Testis (tissue), 3 donors: Measurements from ENCODE around the gene FHAD1. TPM values are rescaled to one million over a fixed set of nuclear protein-coding genes. Genes with fewer than 3 reads are reported as not detected.
"Not testable (repeated sequence)": the region's sequence is repeated elsewhere in the genome, so short reads cannot be mapped to it uniquely, and the experiment has no call there.

ENCODE experiments used
- DNase-seq: peaks from one replicate; pipeline ENCODE4 v3.0.0-alpha.2; 2019
- H3K27ac ChIP-seq, 2 donors: fragments of 200-600 bp; sonication (generic); one replicate each; pipeline ENCODE4 v1.5.1; 2019
- H3K27me3 ChIP-seq: fragments of 200-600 bp; sonication (generic); one replicate; pipeline ENCODE4 v1.5.1; 2019
- H3K36me3 ChIP-seq: fragments of 200-600 bp; sonication (generic); one replicate; pipeline ENCODE4 v1.5.1; 2017; ENCODE audit warnings: low read depth; ENCODE audit errors: missing control alignments
- H3K4me1 ChIP-seq: fragments of 200-600 bp; sonication (generic); one replicate; pipeline ENCODE4 v1.5.1; 2019
- H3K4me3 ChIP-seq, 2 donors: fragments of 200-600 bp; sonication (generic); one replicate each; pipeline ENCODE4 v1.5.1; 2017 to 2019
- H3K9me3 ChIP-seq: fragments of 200-600 bp; sonication (generic); one replicate; pipeline ENCODE4 v1.5.1; 2017
- CTCF ChIP-seq, 3 experiments: fragments of 450-650 bp in 2 of 3; fragments of 200-600 bp in 1 of 3; sonication (generic) in 1 of 3; IDR thresholded peaks; one replicate each; pipeline ENCODE4 v1.5.1; 2016 to 2019; ENCODE audit warnings: antibody characterized with exemption in 3 of 3, mild to moderate bottlenecking in 2 of 3, moderate library complexity in 1 of 3
- POLR2A ChIP-seq: fragments of 450-650 bp; IDR thresholded peaks from one replicate; pipeline ENCODE4 v1.6.1; 2017; ENCODE audit warnings: antibody characterized with exemption, mild to moderate bottlenecking, moderate library complexity
- WGBS, 2 donors: methylation state at CpG; one replicate each; pipeline ENCODE4 v1.1.5; 2018; 5-methylcytosine and 5-hydroxymethylcytosine counted together
- intact Hi-C: fragments of 100-400 bp; cut with DNase I; formaldehyde crosslinking; loops from one replicate; pipeline ENCODE4 v1.15.1; 2023; ENCODE audit warnings: low total_unique reads
- polyA plus RNA-seq: library from polyadenylated mRNA; stranded (reverse); fragments of 350-450 nt; fragmentation: Illumina TruSeq; extraction: RNeasy Lipid Tissue Mini Kit (QIAGEN cat#74804); gene quantifications from one replicate; pipeline ENCODE4 v1.2.3, GENCODE V29; 2014; ENCODE audit warnings: low read depth, low replicate concordance; ENCODE audit not compliant: insufficient read depth
- total RNA-seq, 2 donors: library from RNA; depleted of rRNA; stranded (reverse); fragments of >200 nt; gene quantifications; one replicate each; pipeline ENCODE4 v1.2.3, GENCODE V29; 2016

The FHAD1 gene
- total and polyA plus RNA-seq, 3 donors from 2014 or later = 22.0 to 73.3 (median 59.0) TPM

GRCh38 chr1:15427280-15427666 is 180.2 kb downstream of the FHAD1 start:
- Histone ChIP-seq H3K4me1 (peaks cover 39% of the 10 kb centered on the region), H3K27ac (peak overlapping the region; percentile 24 to 41), H3K4me3 (no peak overlapping the region), H3K27me3 (no peaks in the 10 kb centered on the region), H3K36me3 (no peaks in the 10 kb centered on the region), H3K9me3 (no peaks in the 10 kb centered on the region)
- intact Hi-C loops = loop anchor here (5.0 kb wide), 1 partner anchor 100 kb away; no protein-coding TSS in a partner anchor
- TF ChIP-seq CTCF (IDR thresholded peaks at IDR 0.05) (no peak), POLR2A (no peak)
- DNase-seq = peak; percentile 71
- 51 to 58% methylated on average over 3 to 6 of the region's 6 CpGs for WGBS, 2 donors

GRCh38 chr1:15428252-15428651 is 181.2 kb downstream of the FHAD1 start:
- intact Hi-C loops = loop anchor here (5.0 kb wide), 1 partner anchor 101 kb away; no protein-coding TSS in a partner anchor
- H3K4me3 ChIP-seq, DNase-seq, H3K9me3 ChIP-seq, H3K36me3 ChIP-seq, H3K27me3 ChIP-seq: not testable (repeated sequence)
- Histone ChIP-seq H3K4me1 (peaks cover 32% of the 10 kb centered on the region), H3K27ac (peak overlapping the region in 1 of 2 donors; percentile 24)
- 84 to 90% methylated on average over 11 of the region's 11 CpGs for WGBS, 2 donors

DNA sequence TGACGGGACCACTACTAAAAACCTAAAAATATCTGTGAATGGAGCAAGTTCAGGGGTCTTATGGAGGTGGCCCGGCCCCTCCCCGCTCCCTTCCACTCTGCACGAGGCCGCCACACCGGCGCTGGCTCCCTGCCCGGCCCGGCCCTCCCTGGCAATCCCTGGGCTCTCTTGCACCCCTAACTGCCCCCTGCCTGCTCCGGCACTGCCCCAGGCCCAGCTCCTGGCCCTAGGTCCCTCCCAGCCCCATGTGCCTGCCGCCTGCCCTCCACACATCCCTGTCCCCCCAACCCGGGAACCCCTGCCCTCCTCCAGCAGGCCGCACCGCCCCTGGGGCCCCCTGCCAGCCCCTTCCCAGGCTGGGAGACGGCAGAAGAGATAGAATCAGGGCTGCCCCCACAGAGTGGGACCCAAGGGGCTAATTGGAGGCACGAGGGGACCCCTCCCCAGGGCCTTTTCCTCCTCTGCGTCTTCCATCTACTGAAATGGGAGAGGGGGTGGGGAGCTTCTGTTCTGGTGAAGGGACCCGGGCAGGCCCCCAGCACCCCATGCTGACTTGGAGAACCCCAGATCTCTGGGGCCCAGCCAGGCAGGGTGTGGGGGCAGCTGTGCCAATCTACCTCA is 181.9 kb downstream of the FHAD1 start:
- no peak overlapping the region for H3K4me3 ChIP-seq
- intact Hi-C loops = loop anchor here (5.0 kb wide), 1 partner anchor 102 kb away; no protein-coding TSS in a partner anchor
- H3K27ac ChIP-seq = peak overlapping the region; percentile 5 to 70
- H3K4me1 ChIP-seq = peaks cover 25% of the 10 kb centered on the region
- no peaks in the 10 kb centered on the region for H3K27me3 ChIP-seq
- TF ChIP-seq POLR2A (no peak), CTCF (IDR thresholded peaks at IDR 0.05) (no peak)
- H3K9me3 ChIP-seq = no peaks in the 10 kb centered on the region
- H3K36me3 ChIP-seq = no peaks in the 10 kb centered on the region
- 85 to 86% methylated on average over 16 to 17 of the region's 18 CpGs for WGBS, 2 donors
- no peak for DNase-seq

DNA sequence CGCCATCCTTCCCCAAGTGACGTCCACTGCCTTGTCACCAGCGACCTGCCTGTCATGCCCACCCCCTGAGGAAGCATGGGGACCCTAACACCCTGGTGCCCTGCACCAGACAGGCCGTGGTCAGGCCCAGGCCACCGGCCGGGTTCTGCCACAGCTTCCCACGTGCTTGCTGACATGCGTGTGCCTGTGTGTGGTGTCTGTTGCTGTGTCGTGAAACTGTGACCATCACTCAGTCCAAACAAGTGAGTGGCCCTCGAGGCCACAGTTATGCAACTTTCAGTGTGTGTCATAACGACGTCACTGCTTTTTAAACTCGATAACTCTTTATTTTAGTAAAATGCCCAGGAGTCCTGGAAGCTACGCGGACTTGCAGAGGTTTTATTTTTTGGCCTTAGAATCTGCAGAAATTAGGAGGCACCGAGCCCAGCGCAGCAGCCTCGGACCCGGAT is 182.7 kb downstream of the FHAD1 start:
- WGBS, 2 donors = 85 to 87% methylated on average over 15 to 19 of the region's 19 CpGs
- H3K36me3 ChIP-seq = no peaks in the 10 kb centered on the region
- peaks cover 20% of the 10 kb centered on the region for H3K4me1 ChIP-seq
- no peaks in the 10 kb centered on the region for H3K9me3 ChIP-seq
- no peak overlapping the region for H3K27ac ChIP-seq
- no peak overlapping the region for H3K4me3 ChIP-seq
- no peaks in the 10 kb centered on the region for H3K27me3 ChIP-seq
- intact Hi-C loops = loop anchor here (5.0 kb wide), 1 partner anchor 102 kb away; no protein-coding TSS in a partner anchor
- TF ChIP-seq CTCF (IDR thresholded peaks at IDR 0.05) (no peak), POLR2A (no peak)
- no peak for DNase-seq

DNA sequence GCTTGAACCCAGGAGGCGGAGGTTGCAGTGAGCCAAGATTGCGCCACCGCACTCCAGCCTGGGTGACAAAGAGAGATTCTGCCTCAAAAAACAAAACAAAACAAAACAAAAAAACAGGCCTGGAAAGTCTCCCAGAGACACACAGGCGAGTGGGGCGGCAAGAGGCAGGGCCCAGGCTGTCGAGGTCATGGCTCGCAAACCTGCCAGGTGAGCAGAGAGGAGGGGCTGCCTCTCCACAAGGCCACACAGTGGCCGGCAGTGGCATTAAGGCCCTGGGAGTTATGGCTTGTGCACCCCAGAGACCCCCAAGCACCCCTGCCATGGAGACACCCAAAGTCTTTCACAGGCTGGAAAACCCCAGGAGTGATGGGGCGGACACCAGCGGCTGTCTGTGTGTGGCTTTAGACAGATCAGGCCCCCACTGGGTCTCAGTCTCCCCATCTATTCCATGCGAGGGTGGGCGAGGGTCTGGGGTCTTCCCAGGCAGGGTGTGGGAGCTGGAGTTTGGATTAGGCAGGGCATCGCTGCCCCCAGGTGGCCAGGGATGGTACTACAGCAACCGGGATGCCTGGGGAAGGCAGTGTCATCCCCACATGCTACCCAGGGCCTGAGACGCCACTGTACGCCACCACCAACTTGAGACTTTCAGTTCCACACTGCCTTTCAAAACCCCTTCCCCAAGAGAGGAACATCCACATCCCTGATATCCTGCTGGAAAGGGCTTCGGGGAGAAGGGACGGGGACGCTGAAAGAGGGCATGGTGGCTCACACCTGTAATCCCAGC is 184.0 kb downstream of the FHAD1 start:
- TF ChIP-seq POLR2A (no peak), CTCF (IDR thresholded peaks at IDR 0.05) (peak; percentile 90 to 94 (median 91))
- WGBS, 2 donors = 65 to 73% methylated on average over 15 to 18 of the region's 19 CpGs
- no peak overlapping the region for H3K4me3 ChIP-seq
- H3K27me3 ChIP-seq = no peaks in the 10 kb centered on the region
- H3K9me3 ChIP-seq = no peaks in the 10 kb centered on the region
- H3K36me3 ChIP-seq = no peaks in the 10 kb centered on the region
- peaks cover 20% of the 10 kb centered on the region for H3K4me1 ChIP-seq
- intact Hi-C loops = no loop called here
- peak; percentile 87 for DNase-seq
- peak overlapping the region in 1 of 2 donors; percentile 11 for H3K27ac ChIP-seq
